Activated CD4-positive, alpha-beta T cell treated with anti-CD3 and anti-CD28 coated beads, Interleukin-2, amount 50 U/mL, for 1 hour (primary cell): ENCODE data around the gene MDM2.
"Not testable (repeated sequence)": the region's sequence is repeated elsewhere in the genome, so short reads cannot be mapped to it uniquely, and the experiment has no call there.

Experiments used
- DNase-seq: peaks from one replicate; pipeline ENCODE4 v3.0.0-alpha.2; 2020

MDM2 gene

DNA sequence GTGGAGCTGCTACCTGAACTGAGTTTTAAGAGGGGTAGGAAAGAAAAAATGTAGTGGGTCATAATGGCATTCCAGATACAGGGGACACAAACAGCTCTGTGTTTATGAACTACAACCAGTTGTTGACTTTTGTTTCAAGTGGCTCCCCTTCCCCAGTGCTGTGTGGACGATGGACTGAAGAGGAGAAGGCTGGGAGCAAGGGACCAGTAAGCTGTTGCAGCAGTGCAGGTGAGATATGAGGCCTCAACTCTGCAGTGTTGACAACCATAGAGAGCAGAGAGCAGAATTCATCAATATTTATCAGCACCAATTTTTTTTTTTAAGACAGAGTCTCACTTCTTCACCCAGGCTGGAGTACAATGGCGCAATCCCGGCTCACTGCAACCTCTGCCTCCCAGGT lies 46.6 kb downstream of the MDM2 start:
- no peak for DNase-seq

DNA sequence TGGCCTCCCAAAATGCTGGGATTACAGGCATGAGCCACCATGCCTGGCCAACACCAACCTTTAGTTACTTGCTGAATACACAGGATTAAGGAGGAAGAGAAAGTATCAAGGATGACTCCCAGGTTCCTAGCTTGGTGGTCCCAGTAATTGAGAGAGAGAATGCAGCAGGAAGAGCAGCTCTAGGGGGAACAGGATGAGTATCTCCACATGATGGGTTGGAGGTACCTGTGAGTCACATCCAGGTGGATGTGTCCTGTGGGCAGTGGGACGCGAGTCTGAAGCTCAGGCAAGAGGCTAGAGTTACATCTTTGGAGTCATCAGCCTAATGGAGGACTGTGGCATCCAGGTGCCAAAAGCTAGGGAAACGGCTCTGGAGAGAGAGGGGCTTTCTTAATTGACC lies 47.1 kb downstream of the MDM2 start:
- DNase-seq: no peak

DNA sequence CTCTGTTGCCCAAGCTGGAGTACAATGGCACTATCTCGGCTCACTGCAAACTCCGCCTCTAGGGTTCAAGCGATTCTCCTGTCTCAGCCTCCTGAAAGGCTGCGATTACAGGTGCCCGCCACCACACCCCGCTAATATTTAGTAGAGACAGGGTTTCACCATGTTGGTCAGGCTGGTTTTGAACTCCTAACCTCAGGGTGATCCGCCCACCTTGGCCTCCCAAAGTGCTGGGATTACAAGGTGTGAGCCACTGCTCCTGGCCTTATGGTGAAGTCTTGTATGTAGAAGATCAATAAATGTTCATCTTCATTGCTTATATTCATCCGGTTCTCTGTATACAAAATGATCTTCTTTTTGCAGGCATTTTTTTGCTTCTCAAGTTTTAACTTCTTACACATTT lies 47.8 kb downstream of the MDM2 start:
- DNase-seq: no peak

DNA sequence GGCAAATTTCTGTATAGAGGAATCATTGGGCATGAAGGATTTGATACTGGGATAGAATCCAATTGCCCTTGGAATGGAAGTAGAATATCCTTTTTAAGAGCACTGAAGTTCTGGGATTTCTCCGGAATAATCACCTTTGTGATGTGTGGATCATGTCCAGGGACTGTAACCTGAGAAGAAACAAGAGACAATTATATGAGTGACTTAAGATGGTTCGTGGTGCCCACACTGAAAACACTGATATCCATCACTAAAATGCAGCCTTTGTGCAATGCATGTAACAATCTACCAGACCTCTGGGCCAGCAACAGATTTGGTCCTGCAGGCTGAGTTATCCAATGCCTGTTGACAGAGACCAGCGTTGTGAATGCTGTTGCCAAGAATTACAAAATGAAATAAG lies 48.5 kb downstream of the MDM2 start:
- no peak for DNase-seq

DNA sequence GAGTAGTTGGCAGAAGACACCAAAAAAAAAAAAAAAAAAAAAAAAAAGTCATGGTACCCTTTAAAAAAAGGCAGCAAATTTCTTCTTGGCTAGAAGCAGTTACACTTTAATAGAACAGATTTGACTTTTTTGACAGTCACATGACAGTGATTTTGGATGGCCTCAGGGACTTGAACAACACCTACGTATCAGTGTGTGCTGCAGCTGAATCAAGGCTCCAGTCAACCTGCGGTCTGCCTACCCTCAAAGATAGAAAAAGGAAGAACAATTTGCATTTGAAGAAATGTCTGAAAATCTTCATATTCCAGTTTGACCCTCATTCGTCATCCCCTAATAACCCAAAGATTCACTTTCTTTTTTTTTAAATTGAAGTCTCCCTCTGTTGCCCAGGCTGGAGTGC lies 53.9 kb downstream of the MDM2 start:
- no peak for DNase-seq

DNA sequence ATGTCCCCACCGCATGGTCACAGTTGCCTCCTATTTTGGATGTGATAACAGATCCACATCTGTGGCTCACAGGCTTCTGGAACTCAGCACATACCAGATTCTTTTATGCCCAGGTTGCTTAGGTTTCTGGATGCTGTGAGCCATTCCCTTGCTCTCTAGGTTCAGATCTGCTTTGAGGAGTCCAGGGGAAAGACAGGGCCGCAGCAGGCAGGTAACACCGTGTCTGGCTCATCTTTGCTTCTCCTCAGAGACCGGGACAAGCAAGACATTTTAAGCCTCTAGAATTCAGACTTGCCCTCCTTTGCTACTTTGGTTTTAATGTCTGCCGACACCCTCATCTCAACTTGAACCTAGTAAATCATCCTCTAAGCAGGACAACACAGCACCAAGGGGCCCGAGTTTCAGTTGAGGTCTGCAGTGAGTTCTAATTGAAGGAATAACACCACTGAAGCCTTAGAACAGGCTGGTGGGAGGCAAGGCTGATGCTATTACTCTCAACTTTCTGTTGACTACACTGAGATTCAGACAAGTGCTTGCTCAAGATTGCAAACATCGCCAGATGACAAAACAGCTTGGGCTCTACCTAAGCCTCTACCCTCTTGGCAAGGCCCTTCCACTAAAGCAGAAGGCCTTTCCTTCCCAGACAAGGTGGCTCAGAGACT lies 55.3 kb downstream of the MDM2 start:
- no peak for DNase-seq

DNA sequence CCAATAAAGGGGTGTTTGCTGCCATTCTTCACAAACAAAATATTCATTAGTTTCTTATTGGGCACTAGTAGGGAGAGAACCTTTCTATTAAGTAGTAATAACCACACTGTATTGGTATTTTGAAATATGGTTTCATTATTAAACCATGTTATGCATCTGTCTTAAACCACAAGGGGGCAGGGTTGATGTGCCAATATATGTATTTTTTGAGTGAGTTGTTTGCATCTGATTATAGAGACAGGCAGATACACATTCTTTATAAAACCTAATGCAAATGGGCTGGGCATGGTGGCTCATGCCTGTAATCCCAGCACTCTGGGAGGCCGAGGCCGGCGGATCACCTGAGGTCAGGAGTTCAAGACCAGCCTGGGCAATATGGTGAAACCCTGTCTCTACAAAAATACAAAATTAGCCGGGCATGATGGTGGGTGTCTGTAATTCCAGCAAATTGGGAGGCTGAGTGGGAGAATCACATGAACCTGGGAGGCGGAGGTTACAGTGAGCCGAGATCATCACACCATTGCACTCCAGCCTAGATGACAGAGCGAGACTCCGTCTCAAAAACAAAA lies 56.0 kb downstream of the MDM2 start:
- DNase-seq: not testable (repeated sequence)

DNA sequence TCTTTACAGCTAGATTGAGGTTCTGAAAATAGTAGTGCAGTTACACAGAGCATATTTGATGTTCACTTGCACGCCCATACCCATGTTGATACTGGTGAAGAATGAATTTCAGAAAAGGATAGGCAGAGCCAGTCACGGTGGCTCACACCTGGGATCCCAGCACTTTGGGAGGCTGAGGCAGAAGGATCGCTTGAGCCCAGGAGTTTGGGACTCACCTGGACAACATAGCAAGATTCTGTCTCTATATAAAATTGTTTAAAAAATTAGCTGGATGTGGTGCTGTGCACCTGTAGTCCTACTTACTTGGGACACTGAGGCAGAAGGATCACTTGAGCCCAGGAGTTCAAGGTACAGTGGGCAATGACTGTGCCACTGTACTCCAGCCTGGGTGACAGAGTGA lies 56.6 kb downstream of the MDM2 start:
- no peak for DNase-seq

DNA sequence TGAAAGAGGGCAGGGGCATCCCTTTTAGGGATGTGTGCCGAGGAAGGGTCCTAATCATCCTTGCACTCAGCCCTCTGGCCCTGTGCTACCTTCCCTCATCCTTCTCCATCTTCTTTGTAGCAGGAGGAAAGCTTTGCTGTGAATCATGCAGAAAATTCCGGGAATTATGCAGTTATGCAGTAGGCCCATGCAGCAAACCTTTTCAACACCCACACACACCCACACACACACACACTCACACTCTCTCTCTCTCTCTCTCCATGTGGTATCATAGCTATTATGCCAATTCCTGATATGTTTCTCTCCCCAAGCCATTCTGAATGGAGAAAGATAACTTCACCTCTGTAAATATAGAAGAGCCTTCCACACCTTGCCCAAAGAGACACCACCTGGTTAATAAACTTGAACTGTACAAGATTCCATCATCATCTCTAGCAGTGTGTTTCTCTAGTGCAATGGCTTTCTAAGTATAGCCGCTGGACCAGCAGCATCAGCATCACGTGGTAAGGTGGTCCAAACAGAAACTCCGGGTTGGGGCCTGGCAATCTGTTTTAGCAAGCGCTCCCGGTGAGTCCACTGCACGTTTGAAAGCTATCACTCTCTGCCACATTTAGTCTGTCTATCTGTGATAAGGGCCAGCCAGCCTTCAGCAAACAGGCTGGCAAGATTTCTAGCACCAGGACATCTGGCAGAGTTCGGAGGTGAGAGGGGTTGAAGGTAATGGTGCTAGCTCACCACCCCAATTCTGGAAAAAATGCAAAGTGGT lies 57.6 kb downstream of the MDM2 start:
- no peak for DNase-seq

DNA sequence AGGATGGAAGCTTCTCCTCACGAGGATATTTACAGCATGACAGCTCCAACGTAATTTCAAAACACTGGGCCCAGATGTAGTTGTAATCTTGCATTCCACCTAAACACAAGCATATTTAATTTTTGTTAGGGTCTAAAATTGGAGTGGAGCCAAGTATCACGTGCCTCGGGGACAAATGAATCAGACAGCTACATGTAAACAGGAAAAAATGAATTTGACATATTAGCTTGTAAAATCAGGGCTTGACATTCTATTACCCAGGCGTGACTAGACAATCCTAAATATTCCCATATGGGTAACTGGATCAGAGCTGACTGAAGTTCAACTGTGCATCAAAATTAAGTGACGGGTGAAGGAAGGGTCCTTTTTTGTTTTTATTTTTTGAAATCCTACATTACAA lies 59.0 kb downstream of the MDM2 start:
- no peak for DNase-seq

DNA sequence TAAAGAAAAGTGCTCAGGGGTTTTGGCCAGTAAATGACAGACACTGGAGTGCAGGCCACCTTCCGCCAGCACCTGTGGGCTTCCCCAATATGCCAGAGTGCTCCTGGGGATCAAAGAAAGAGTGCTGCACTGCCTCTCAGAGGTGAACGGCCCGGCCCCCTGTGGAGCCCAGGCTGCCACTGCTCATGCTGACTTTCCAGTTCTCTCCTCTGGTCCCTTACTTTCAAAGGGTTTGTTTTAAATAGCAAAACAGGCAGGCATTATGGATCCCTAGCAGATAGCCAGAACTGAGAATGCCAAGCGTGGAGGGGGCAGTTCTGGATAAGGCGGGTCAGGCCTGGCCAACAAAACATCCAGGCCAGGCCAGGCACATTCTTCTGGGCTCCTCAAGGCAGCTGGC lies 59.6 kb downstream of the MDM2 start:
- DNase-seq: no peak

DNA sequence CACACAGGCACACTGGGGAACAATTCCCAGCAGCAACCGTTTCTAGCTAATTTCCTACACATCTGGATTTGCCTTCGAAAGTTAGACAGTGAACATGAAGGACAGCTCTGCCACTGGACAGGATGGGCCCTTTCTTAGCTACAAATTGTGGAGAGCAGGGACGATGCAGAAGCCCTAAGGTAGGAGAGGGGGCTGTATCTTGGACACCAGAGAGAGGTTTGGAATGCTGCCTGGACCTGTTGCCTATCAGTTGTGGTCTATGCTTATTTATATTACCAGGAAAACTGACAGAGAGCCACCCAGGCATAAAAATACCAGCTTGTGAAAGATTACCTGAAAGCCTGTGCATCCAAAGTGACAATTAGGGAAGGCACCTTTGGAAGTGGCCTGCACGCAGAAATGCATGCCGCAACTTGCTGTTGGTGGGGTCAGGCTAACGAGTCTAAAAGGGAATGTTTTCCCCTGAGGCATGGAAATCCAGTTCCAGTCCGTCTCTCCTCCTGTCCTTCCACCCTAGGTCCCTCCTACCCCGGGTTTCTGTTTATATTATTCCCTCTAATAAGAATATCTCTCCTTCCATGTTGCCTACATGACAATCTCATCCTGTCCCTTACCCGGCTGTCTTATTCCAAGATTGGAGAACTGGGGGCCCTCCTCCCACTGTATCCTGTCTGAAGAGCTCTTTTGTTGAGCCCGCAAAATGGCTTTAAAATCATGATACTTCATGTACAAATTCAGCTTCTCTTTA lies 60.2 kb downstream of the MDM2 start:
- DNase-seq: no peak

DNA sequence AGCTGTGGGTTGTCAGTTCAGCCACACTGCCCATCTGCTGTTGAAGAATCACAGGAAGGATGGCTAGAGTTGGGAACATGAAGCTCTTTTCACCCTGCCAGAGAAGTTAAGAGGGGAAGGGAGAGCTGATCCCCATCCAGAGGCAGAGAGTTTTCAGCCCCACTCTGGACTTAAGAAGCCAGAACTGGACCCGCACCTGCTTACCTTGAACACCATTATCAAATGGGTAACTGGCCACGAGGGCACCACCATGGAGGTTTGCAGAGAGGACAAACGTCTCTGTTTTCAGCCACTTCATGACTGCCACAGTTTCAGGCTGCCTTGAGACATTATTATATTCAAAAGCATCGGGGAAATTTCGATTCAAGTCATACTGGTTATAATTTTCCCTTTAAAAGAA lies 62.0 kb downstream of the MDM2 start:
- DNase-seq: no peak

DNA sequence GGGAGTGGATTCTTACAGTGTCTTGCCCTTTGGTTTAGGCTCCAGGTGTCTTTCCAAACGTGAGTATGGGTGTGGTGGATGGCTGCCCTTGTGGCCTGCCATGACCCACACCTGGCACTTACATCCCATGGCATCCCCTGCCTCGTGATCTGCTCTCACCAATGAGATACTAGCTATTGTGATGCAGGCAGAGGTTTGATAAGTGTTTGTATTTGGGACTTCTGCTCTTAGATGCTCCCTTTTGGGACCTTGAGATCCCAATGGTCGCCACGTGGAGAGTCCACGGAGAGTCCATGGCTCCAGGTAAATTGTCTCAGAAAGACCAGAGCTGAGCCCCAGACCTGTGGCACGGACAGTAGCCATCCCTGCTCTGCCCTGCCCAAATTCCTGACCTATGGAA lies 62.5 kb downstream of the MDM2 start:
- DNase-seq: no peak

DNA sequence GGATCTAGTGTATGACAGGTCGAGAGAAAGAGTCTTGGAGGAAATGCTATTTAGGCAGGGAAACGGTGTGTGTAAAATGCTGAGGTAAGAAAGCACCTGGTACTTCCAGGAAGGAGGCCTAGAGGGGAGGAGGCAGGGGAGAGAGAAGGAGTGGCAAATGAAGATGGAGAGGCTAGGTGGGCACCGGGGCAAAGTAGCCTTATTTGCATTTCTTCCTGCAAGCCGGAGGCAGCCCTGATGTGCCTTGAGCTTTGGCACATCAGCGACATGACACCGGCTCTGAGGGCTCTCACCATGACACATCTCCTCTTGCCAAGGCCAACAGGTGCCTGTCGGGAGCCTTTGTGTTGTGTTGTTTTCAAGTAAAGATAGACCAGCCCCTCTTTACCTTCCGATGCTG lies 63.4 kb downstream of the MDM2 start:
- no peak for DNase-seq

DNA sequence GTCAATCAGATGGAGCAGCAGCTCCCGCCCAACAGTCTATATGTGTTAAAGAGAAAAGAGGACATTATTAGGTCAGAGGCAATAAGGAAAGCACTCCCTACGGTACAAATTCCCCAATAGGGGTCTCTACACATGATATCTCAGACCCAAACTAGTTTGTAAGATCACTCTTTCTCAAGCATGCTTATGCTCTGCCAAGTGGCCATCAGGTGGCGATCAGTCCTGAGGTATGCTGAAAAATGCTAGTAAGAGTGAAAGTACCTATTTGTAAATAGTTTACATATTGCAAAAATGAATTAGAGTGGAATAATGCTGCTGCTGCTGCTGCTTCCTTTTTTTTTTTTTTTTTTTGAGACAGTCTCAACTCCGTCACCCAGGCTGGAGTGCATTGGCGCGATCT lies 63.9 kb downstream of the MDM2 start:
- DNase-seq: no peak

DNA sequence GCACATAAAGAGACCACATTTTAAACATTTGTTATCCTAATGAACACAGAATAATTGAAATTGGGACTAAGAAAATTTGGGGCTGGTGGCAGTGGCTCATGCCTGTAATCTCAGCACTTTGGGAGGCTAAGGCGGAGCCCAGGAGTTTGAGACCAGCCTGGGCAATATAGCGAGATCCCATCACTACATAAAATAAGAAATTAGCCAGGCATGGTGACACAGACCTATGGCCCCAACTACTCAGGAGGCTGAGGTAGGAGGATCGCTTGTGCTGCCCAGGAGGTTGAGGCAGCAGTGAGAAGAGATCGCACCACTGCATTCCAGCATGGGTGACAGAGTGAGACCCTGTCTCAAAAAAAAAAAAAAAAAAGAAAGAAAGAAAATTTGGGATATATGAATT lies 65.3 kb downstream of the MDM2 start:
- DNase-seq: no peak

DNA sequence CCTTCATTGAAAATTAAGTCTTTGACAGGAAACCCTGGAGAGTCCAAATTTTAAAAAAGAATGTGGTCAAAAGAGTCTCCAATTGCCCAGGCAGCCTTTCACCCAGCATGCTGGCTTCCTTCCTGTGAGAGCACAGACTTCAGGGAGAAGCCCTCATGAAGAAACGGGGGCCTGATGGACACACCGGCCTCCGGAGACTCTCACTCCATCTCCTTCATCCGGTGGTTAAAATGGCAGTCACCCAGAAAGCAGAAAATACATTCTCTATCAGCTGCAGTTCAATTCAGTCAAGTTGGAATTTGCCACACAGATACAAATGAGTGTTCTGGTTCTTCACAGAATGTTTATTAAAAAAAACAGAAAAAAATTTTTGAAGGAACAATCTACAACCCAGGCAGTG lies 68.5 kb downstream of the MDM2 start:
- DNase-seq: no peak

DNA sequence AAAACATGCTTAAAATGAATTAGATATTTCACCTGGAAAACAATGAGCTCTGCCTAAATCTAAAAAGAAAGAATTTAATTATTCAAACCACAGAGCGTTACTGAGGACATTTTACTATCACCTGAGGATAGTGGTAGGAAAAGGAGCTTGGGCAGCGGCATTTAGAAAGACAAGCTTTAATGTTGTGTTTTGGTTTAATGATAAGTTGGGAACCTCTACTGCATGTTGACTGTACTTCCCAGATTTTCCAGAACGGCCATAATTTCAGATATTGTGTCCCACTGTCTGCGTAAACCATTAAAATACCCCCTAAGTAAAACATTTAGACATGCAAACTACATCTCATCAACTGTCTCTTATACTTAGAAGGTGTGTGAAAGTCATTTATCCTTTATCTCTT lies 69.6 kb downstream of the MDM2 start:
- DNase-seq: no peak

DNA sequence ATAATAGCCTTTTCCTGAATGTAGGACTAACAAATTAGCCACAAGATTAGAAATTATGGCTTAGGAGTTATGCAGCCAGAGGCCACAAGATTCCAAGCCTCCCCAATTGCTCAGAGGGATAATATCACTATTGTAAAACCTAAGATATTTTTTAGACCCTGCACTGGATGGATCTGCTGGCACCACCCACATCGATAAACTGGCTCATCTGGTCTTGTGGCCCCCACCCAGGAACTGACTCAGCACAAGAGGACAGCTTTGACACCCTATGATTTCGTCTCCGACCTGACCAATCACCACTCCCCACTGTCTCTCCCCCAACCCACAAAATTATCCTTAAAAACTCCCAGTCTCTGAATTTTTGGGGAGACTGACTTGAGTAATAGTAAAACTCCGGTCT lies 70.3 kb downstream of the MDM2 start:
- no peak for DNase-seq

DNA sequence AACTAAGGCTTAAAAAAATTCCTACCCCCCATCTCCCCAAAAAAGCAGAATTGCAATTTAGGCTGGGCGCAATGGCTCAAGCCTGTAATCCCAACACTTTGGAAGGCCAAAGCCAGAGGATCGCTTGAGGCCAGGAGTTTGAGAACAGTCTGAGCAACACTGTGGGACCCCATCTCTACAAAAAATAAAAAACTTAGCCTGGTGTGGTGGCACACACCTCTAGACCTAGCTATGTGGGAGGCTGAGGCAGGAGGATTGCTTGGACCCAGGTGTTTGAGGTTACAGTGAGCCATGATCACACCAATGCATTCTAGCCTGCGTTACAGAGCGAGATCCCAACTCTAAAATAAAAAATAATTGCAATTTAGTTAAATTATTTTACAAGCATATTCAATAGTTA lies 70.9 kb downstream of the MDM2 start:
- no peak for DNase-seq

DNA sequence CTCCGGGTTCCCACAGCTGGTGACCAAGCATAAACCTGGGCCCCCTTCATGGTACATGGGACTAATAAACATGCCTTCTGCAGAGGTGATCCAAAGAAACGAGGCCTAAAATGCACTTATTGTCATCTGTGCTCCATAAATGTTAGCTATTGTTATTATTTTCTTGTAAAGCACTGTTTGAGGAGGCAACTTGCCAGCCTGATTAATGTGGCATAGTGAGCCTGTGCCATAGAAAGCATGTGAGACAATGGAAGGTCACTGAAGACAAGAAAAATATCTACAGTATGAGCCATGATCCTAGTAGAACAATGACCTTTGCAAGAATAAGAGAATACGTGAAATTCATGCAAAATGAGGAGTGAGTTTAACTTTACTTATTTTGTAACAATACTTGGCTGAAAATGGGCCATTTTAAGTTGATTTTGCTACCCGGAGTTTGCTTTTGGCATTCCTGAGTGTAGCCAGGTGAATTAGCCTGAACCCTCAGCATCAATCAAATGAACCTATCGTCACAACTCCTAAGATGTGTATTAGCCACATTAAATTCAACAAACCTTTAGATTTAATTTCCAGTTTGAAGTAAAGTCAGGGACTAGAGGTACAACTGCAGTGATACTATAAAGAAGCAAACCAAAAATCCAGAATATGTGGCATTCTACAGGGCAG lies 72.8 kb downstream of the MDM2 start:
- no peak for DNase-seq

DNA sequence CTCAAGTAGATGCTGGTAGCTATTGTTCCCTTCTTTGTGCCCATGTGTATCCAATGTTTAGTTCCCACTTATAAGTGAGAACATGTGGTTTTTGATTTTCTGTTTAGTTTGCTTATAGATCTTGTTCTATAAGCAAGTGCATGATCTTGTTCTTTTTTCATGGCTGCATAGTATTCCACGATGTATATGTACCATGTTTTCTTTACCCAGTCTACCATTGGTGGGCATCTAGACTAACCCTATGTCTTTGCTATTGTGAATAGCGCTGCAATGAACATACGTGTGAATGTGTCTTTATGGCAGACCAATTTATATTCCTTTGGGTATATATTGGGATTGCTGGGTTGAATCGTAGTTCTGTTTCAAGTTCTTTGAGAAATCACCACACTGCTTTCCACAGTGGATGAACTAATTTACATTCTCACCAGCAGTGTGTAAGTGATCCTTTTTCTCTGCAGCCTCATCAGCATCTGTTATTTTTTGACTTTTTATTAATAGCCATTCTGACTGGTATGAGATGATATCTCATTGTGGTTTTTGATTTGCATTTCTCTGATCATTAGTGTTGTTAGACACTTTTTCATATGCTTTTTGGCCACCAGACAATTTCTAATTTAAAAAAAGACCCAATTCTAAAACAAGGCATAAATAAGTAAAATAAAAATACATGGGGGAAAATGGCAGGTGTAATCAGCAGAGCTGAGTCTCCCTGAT lies 74.4 kb downstream of the MDM2 start:
- DNase-seq: no peak
